ENCODE data around the gene MCM8.
"Not testable (repeated sequence)": the region's sequence is repeated elsewhere in the genome, so short reads cannot be mapped to it uniquely, and the experiment has no call there.

MCM8 gene

DNA sequence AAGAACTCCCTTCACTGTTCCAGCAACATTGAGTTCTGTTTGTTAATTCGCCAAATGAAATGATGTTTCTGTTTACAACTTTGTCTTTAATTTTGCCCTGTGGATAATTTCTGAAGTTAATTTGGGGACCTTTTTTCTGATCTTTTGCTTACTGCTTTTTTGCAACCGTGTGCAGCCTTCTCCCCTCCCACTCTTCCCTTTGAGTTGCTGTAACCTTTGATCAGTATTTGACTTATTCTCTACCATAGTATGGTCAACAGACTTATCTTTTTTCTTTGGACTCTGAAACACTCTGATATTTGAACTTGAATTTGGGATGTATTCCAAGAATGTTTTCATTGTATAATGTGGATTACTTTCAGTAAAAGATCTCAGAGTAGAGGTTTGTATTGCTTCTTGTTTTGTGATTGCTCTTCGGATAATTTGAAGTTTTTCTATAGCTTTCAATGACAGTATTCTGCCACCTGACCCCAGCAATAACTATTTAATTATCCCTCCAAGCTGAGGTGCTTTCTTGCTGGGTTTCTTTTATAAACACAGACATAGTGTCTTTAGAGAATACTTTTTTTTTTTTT is 57.2 kb downstream of the MCM8 start:
- no peak for DNase-seq

DNA sequence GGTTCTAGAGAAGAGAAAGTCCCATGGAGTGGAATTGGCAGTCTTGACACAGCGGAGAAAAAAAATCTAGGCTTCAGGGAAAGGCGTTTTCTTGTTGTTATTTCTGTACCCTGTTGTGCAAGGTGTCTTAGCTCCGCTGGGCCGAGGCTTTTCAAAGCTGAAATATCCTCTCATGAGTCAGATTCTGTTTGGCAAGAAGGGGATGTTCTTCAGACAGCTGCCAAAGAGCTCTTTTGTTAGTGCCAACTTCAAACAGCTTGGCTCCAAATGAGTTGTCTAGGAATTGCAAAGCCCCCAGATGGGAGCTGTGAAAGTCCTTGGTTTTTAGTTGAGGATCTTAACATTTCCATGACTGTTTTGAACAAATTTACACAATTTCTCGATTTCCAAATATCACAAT is 57.8 kb downstream of the MCM8 start:
- peak; percentile 5 for DNase-seq

DNA sequence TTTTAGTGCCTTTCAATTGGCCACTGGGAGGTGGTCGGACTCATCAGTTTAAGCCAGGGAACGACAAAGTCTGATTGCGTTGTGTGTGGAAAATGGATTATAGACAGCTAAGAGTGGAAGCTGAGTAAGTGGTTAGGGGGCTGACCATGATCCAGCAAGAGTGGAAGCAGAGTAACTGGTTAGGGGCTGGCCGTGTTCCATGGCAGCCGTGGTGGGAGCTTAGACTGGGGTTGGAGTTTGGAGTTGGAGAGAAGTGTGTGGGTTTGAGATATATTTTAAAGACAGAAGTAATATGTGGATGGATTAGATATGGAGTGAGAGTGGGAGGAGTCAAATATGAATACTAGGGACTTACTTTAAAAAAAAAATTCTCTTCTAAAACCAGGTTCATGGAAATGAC is 61.7 kb downstream of the MCM8 start:
- DNase-seq, result no peak

DNA sequence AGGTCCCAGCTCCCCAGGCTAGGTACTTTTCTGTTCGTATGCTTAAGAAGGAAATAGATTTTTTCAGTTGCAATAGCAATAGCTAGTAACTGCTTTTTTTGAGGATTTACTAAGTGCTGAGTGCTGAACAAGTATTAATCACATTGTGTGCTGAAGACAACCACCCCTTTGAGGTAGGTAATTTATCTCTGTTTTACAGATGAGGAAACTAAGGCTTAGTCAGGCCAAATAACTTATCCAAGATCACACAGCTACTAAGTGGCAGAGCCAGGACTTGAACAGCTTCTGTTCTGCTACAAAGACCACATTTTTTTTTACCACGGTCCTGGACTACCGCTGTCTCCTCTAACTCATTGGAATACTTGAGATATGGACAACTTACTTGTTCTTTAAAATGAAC is 63.6 kb downstream of the MCM8 start:
- DNase-seq, result no peak

DNA sequence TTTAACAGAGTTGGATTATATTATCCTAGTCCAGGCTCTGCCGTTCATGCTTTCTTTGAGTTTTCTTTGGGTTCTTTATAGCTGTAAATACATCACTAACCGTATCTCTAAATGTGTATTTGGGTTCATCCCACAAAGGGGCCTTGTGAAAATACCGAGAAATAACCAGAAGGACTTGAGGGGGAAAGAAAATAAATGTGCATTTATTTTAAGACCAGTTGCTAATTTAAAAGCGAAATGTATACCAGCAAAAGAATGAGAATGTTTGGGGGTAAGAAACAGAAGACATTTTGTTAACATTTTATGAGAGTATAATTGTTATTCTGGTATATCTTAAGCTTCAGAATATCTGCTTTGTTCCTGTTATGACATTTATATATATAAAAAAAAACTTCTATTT is 64.5 kb downstream of the MCM8 start:
- DNase-seq, result no peak

DNA sequence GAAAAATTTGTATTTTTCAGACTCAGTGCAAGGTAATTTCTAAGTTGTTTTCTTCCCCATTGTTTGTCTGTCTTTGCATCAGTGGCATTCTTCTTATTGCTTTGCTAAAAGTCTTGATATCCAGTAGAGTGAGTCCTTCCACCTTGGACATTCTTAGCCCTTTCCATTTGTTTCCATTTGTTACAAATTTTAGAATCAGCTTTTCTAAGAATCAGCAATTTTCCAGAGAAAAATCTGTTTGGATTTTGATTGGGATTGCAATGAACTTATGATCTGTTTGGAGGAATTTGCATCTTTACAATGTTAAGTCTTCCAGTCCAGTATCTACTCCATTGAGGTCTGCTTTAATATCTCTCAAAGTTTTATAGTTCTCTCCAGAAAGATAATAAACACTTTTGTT is 67.0 kb downstream of the MCM8 start:
- no peak for DNase-seq

DNA sequence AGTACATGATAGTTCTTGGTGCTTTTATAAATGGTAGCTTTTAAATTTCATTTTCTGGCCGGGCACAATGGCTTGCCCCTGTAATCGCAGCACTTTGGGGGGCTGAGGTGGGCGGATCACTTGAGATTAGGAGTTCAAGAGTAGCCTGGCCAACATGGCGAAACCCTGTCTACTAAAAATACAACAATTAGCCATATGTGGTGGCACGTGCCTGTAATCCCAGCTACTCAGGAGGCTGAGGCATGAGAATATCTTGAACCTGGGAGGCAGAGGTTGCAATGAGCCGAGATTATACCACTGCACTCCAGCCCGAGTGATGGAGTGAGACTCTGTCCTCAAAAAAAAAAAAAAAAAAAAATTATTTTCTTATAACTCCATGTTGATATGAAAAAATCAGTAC is 67.4 kb downstream of the MCM8 start:
- no peak for DNase-seq

DNA sequence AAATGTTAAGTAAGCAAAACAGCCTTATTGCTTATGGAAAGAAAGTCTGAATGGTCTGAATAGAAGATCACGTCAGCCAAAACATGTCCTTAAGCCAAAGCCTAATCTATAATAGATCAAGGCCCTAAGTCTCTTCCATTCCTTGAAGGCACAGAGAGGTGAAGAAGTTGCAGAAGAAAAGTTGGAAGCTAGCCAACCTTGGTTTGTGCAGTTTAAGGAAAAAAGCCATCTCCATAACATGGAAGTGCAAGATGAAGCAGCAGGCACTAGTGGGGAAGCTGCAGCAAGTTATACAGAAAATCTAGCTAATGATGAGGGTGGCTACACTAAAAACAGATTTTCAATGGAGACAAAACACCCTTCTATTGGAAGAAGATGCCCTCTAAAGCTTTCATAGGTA is 74.3 kb downstream of the MCM8 start:
- no peak for DNase-seq

DNA sequence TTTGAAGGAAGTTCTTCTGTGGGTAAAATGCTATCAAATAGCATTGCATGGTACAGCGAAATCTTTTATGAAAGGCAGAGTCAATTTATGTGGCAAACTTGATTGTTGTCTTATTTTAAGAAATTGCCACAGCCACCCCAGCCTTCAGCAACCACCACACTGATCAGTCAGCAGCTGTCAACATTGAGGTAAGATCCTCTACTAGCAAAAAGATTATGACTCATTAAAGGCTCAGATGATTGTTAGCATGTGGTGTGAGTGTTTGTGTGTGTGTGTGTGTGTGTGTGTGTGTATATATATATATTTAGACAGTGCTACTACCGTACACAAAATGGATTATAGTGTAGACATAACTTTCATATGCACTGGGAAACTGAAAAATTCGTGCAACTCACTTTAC is 75.6 kb downstream of the MCM8 start:
- DNase-seq, result no peak

DNA sequence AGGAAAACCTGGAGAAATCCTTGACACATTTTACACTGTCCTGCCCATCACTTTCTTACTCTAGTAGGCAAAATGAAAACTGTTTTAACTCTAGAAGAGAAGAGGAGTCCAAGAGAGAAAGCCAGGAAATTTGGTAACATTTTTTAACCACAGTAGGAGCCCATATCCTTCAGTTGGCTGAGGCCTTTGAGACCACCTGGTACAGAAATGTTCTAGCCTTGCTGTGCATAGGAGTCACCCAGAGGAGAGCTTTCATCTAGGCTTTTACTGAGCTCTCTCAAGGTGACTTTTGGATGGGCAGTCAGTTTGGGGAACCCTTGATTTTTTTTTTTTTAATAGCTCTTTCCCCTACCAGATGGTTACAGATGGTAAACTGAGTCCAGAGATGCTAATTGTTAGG is 78.4 kb downstream of the MCM8 start:
- DNase-seq, result no peak

DNA sequence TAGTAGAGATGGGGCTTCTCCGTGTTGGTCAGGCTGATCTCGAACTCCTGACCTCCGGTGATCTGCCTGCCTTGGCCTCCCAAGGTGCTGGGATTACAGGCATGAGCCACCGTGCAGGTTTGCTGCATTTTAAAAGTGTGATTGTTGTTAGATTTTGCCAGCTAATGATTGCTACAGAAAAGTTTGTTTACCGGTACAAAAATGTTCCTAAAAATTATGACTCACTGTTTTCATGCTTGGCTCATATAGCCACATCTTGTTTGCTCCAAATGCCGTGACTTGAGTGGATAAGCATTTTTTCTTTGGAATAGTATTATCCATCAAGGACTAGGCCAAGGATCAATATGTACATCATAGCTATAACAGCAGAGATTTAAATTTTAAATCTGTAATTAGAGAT is 79.1 kb downstream of the MCM8 start:
- no peak for DNase-seq

DNA sequence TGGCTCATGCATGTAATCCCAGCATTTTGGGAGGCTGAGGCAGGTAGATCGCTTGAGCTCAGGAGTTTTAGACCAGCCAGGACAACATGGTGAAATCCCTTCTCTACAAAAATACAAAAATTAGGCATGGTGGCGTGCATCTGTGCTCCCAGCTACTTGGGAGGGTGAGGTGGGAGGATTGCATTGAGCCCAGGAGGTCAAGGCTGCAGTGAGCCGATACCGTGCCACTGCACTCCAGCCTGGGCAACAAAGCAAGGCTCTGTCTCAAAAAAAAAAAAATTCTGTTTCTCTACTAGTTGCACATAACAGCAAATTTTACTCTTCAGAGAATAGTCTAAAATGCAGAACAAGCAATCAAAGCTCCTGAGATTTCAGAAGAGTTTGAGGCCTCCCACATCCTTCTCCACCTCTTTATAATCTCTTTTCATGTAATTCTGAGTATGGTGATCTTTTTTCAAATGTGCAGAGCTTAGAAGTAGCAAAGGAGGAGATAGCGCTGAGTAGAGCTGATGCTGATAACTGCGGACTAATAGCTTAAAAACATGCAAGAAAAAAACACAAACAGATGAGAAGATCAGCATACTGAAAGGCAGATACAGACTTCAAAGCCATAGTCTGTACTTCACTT is 80.1 kb downstream of the MCM8 start:
- DNase-seq, result no peak

DNA sequence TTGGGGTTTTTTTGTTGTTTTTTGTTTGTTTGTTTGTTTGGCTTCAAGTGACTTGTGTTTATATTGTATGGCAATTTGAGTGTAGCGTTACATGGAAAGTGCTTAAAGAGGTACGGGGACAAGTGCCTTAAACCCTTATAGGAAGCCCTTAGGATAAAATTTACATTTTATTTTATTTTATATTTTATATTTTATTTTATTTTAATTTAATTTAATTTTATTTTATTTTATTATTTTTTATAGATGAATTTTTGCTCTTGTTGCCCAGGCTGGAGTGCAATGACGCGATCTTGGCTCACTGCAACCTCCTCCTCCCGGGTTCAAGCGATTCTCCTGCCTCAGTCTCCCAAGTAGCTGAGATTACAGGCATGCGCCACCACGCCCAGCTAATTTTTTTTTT is 82.5 kb downstream of the MCM8 start:
- DNase-seq, result not testable (repeated sequence)

DNA sequence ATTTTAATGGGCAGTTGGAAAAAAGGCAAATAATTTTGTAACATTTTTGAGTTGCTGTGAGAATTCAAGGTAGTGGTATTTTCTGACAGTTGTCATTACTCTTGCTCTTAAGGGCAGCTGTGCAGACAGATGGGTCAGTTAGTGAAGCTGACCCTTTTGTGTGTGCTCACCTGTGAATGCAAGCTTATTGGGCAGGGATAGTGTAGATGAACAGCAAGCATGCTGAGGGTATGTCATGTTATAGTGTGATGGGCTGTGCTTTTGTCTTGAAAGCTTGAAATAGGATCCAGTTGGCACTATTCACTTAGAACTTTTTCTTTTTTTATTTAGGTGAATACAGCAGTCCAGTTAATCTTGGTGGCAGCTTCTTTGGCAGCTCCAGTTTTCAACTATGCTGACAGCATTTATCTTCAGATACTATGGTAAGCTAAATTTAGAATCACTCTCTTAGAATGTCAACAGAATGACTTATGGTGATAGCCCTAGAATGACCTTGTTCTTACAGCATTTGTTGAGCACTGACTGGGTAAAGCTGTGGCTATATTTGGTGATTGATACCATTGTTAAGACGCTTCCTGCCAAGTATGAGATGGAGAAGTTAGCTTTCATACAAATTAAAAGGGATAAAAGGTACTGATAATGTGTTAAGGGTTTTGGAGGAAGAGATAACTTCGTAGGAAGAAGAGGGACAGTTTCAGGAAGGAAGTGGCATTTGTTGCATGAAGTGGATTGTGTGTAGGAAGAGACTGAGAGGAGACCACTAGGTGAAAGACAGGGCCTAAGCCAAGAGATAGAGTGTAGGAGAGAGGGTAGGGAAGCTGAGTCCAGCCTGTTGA is 83.9 kb downstream of the MCM8 start:
- no peak for DNase-seq

DNA sequence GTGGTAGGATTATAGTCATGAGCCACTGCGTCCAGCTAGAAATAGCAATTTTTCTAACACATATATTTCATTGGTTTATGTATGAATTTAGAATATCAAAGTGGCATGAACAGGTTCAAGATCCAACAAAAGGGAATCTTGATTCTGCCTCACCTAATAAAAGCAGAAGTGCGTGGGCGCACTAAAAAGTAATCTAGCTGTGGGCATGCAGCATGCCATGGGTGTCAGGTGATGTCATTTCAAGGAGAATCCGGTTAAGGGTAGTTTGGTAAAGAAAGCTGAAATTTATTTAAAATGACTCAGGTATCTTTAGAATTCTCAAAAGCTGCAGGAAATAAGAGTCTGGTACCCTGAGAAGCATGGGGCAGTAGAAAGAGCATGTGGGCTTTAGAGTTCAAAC is 85.8 kb downstream of the MCM8 start:
- DNase-seq, result no peak

DNA sequence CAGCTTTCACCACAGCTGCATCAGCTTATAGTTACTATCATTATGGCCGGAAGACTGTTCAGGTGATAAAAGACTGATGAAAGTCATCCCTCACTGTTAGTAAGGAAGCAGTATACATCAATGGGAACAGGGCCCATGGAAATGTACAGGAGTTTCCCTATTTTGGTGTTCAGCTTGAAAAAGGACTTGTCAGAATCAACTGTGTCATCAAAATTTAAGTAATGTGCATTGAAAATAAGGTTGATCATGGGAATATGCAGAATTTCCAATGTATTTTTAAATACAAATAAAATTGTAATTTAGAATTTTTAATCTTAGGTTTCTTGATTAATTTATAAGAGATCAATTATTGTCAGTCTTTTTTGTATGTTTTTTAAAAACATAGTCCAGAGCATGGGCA is 86.6 kb downstream of the MCM8 start:
- DNase-seq, result no peak

DNA sequence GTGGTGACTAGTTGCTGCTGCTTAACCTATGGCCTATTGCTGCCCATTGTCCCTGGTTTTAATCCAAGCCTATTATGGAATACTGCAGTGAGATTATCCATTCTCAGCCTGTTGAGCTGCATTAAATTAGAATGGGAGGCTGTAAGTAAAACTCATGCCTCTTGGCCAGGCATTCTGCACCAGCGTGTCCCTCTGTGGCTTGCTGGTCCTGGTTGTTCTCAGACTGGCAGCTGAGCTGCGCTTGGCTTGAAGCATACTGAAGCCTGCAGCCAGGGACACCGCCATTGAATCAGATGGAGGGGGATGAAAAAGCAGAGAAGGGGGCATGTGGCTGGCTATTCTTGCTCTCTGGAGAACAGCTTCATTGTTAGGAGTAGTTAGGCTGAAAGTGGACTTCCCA is 87.8 kb downstream of the MCM8 start:
- no peak for DNase-seq

DNA sequence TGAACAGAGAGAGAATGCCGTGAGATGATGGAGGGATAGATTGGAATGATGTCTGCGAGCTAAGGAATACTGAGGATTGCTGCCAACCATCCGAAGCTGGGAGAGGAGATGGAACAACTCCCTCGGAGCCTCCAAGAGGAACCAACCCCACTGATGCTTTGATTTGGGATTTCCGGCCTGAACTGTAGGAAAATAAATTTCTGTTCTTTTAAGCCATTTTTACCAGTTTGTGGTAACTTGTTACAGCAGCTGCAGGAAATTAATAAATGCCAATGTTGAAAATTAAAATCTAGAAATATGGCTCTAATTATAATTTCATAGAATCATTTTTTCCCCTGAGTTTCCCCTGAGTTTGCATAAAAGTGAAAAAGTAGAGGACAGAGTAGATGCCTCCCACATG is 89.3 kb downstream of the MCM8 start:
- DNase-seq, result no peak

DNA sequence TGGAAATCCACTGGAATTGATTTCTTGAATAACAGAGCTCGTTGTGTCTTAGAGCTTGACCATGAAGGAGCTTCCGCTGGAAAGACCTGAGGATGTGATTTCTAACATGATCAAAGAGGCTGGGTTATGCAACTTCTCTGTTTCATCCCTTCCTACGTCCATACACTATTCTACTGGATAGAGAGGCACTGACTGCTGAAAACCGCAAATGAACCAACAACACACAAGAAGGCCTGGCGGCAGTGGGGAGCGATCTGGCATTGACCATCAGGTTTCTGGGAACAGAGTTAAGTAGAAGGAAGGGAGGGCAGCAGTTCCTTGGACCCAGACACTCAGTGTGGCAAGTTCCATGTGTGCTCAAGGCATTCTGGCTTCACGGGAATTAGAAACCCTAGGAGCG is 90.1 kb downstream of the MCM8 start:
- DNase-seq, result no peak

DNA sequence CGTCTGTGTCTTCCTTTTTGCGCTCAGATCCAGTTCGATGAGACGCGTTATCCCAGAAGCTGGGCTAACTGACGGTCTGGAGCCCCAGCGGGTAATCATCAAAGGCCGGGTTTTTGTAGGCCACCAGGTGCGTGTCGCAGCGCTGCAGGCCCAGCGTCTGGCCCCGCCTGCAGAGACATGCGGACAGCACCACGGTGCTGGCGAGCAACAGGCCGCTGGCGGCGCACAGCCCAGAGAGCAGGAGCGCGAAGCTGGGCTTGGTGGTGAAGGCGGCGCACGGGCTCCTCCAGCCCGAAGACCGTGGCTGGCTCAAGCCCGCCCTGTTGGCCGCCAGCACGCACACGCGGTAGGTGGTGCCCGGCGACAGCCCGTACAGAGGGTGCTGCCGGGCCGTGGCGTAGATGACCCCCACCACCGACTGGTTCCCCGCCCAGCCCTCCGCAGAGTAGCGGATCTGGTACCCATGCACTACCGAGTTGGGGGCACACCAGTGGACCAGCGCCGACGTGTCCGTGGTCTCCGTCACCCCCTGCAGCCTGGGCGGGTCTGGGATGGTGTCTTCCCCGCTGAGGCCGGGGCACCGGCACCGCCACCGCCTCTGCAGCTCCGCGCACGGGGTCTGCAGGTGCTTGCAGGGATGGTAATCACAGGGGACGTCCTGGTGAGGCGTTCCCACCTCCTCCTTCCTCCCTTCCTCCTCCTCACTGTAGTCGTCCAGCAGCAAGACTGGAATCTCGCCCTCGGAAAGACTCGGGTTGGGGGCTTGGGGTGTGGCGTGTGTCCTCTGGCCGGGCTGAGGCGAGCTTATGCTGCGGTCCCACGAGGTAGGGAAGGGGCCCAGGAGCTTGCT is 90.7 kb downstream of the MCM8 start:
- no peak for DNase-seq

DNA sequence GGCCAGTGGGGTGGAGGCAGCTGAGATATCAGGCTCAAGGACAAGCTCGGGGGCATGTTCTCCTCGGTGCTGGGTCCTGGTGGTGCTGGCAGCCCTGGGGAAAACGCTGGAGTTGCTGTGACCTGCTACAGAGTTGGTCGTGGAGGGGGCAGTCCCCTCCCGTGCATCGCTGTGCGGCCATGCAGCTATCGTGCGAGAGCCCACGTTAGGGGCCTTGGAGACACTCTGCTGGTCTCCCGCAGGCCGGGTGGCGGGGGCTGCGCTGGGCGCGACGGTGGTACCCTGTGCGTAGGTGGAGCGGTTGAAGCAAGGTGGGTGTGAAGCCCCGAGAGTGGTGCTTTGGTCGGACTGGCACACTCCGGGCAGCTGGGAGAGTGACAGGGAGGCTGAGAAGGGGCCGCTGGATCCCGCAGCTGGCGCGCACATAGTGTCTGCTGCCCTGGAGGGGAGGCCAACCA is 91.4 kb downstream of the MCM8 start:
- no peak for DNase-seq

DNA sequence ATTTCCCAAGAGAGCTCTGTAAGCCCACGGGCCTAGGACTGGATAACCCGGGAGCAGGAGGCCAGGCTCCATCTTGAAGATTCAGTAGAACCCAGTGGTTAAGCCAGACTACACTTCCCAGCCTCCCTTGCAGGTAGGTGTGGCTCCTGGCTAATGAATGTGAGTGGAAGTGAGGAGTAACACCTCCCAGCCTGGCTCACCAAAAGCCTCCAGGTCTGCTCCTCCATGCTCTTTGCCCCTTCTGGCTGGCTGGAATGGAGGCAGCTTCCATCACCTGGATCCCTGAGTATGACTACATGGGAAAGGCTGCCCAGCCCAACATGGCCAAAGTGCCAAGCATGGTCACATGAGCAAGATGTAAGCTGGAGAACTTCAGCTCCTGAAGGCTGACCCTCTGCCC is 93.7 kb downstream of the MCM8 start:
- DNase-seq, result no peak

DNA sequence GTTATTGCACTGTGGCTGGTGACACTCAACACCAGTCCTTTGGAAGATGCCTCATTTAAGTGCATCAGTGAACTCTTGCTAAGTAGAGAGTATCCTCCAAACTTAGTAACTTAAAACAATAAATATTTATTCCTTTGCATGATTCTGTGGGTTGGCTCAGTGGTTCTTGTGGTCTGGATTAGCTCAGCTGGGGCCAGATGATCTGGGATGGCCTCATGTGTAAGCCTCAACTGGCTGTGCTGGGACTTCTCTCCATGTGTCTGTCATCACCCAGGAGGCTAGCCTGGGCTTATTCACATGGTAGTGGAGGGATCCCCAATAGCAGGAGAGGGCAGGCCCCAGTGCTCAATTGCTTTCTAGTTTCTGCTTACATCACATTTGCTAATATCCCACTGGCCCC is 95.1 kb downstream of the MCM8 start:
- DNase-seq, result no peak

DNA sequence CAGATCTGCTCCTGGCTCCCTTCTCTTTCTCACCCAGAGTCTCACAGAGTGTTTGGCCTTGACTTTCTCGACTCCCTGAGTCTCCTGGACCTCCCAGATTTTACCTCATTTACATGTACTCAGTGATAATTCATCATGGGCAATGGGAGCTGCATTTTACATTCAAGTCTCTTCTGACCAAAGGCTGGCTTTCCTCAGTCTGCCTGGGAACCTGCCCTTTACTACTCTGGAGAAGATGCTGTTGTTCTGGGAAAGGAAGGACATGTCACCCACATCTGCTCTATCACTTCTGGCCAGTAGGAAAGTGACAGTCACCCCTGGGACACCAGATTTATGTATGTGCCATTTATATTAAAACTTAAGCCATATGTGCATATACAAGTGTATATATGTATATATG is 96.0 kb downstream of the MCM8 start:
- no peak for DNase-seq
